Coronary artery (tissue), 2 donors: ENCODE results near the gene MCC.

ENCODE experiments used
- DNase-seq: peaks from one replicate; pipeline ENCODE4 v3.0.0-alpha.2; 2017; ENCODE audit warnings: low spot score
- H3K27ac ChIP-seq, 2 donors: fragments of 200-600 bp; sonication (generic); one replicate each; pipeline ENCODE4 v1.5.1; 2016 to 2019
- H3K4me3 ChIP-seq: fragments of 200-600 bp; sonication (generic); 2 replicates; pipeline ENCODE4 v1.5.1; 2016; ENCODE audit warnings: mild to moderate bottlenecking, moderate library complexity
- TF ChIP-seq, protein P1 (sequence below): fragments of 200-600 bp; sonication (generic); IDR thresholded peaks from one replicate; pipeline ENCODE4 v1.5.1; 2019; ENCODE audit warnings: antibody characterized with exemption

Gene MCC

DNA sequence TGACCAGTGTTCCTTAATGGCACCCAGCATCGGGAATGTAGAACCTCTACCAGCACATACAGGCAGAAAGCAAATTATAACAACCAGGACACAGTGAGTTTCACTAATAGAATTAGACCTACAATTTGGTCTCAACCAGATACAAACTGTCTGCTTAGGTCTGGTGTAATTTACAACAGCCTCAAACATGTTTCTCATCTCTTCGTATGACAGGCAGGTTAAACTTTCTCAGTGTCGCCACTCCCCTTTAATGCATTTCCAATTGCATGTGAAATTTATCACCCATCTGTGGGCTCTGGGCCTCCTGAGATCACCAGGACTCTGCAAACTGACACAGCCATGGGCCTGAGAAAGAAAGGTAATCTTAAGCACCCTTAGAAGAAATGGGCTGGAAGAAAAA is 293.0 kb downstream of the MCC start:
- H3K27ac ChIP-seq: no peak overlapping the region

DNA sequence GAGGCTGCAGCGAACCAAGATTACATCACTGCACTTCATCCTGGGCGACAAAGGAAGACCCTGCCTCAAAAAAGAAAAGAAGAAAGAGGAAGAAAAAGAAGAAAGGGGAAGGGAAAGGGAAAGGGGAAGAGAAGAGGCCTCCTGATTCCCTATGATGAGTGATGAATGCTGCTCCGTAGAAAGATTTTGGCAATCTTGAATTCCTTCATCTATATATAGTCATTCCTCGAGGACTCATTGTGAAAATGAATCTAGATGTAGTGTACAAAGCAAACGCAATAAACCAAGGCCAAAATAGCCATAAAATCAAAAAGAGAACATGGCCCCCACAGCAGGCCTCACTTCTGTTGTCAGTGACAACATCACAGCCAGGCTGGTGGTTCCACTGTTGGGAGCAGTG is 293.7 kb downstream of the MCC start:
- DNase-seq: no peak
- H3K27ac ChIP-seq: no peak overlapping the region
- TF ChIP-seq, protein P1, sequence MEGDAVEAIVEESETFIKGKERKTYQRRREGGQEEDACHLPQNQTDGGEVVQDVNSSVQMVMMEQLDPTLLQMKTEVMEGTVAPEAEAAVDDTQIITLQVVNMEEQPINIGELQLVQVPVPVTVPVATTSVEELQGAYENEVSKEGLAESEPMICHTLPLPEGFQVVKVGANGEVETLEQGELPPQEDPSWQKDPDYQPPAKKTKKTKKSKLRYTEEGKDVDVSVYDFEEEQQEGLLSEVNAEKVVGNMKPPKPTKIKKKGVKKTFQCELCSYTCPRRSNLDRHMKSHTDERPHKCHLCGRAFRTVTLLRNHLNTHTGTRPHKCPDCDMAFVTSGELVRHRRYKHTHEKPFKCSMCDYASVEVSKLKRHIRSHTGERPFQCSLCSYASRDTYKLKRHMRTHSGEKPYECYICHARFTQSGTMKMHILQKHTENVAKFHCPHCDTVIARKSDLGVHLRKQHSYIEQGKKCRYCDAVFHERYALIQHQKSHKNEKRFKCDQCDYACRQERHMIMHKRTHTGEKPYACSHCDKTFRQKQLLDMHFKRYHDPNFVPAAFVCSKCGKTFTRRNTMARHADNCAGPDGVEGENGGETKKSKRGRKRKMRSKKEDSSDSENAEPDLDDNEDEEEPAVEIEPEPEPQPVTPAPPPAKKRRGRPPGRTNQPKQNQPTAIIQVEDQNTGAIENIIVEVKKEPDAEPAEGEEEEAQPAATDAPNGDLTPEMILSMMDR: no peak
- H3K4me3 ChIP-seq: no peak overlapping the region

More for the DNA sequence above, 293.0 kb downstream of the MCC start:
- DNase-seq: no peak
- no peak overlapping the region for H3K4me3 ChIP-seq
- TF ChIP-seq, protein P1: no peak

DNA sequence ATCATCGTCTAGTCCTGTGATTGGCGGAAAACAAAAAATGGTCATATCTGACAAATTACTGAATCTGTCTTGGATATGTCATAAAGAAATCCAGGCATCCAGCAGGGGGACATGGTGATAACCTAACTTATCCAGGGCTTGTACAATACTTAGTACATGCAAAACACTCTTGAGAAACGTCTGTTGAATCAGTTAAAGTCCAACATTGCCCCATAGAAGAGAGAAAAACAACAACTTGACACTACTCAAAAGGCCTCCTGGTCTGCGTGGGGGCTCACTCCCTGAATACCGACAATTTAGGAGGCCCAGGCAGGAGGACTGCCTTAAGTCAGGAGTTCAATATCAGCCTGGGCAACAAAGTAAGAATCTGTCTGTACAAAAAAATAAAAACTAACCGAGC is 294.1 kb downstream of the MCC start:
- TF ChIP-seq, protein P1: no peak
- DNase-seq: no peak
- Histone ChIP-seq H3K4me3 (no peak overlapping the region), H3K27ac (no peak overlapping the region)

DNA sequence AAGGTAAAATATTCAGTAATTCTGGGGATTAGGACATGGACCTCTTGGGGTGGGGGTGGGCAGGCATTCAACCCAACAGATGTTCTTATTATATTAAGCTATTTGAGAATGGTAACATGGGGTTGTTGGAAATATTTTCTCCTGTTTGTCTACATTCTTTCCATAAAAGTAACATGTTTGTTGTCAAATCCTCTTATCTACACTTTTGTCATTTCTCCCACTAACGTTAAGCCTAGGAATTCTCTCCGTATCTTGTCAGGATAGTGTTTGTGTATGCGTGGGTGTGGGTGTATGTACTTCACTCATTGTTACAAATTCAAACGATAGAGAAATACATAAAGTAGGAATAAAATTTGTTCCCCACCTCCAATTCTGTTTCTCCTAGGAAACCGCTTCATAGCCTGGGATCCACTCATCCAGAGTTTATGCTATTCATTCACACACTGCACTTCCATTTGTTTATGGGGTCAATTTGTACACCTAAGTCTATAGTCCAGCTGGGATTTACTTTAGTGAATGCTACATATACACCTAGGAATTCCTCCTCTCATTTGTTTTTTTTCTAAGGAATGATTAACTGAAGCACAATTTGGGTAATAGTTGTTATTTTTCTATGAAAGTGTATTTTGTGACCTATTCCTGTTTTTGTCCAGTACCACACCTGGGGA is 294.8 kb downstream of the MCC start:
- DNase-seq: no peak
- H3K27ac ChIP-seq: no peak overlapping the region
- no peak overlapping the region for H3K4me3 ChIP-seq
- TF ChIP-seq, protein P1: no peak

DNA sequence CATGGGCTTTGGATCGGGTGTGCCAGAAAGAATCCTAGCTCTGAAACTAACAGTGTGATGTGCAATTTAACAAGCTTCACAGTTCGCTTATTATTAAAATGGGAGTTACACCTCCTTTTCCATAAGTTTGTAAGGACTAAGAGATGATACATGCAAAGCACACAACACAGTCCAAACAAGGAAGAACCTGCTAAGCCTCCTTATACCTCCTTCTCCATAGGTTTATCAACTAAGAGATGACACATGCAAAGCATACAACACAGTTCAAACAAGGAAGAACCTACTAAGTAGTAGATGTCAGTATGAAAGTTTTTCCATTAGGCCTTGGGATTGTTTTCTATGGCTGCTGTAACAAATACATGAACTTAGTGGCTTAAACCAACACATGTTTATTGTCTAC is 295.7 kb downstream of the MCC start:
- DNase-seq: no peak
- no peak overlapping the region for H3K4me3 ChIP-seq
- H3K27ac ChIP-seq: no peak overlapping the region
- TF ChIP-seq, protein P1: no peak

DNA sequence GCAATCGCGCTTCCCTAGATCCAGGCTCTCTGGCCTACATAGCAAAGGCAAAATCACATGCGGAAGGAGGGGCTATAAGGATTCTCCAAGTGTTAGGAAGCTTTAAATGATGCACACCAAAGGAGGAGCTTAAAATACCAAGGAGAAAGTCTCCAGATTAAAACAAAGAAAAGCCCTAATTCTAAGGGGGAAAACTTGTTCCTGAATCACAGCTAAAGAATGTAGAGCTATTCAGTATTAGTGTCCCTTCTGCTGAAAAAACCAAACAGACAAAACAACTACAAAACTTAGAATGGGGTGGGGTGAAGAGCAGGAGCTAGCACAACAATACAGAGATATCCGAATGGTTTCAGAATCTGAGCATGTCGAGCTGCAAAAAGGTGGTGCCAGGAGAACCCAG is 297.9 kb downstream of the MCC start:
- no peak for DNase-seq
- TF ChIP-seq, protein P1: no peak
- no peak overlapping the region for H3K4me3 ChIP-seq
- H3K27ac ChIP-seq: no peak overlapping the region

DNA sequence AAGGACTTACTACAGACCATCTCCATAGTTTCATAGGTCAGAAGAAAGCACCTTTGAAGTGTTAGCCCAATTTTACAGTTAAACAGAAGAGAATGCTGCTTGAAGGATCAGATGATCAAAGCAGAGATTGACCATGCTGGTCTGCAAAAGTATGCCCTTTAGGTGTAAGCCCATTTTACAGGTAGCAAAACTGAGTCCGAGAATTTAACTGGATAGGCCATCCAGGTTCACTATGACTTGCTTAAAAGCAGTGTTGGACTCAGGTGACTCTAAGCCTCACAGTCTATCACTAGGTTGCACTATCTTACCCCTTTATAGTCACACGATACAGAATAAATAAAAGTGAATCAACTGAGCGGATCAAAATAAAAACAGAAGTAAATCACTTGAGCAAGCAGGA is 299.0 kb downstream of the MCC start:
- H3K4me3 ChIP-seq: no peak overlapping the region
- H3K27ac ChIP-seq: no peak overlapping the region
- no peak for DNase-seq
- TF ChIP-seq, protein P1: no peak
